OCI-LY3 (cell line): ENCODE results near the gene SLC13A3.

ENCODE experiments used
- CTCF ChIP-seq: fragments of 200-600, 300-600 bp; sonication (generic); IDR thresholded peaks from 2 replicates; pipeline ENCODE4 v1.5.1; 2014; ENCODE audit warnings: antibody characterized with exemption, low read length, low read depth
- EZH2phosphoT487 ChIP-seq: fragments of 200-600 bp; shearing (Covaris generic); IDR thresholded peaks from 2 replicates; pipeline ENCODE4 v1.6.1; 2018; ENCODE audit warnings: antibody characterized with exemption, mixed run types, low read depth

GRCh38 chr20:46642265-46642968 lies 8.8 kb downstream of the SLC13A3 start:
- TF ChIP-seq CTCF (no peak), EZH2phosphoT487 (no peak)
